ENCODE measurements around the gene MPC1L.

- TF ChIP-seq POLR2A (IDR thresholded peaks at IDR 0.05; ENCODE audit: low read depth, low read length) (no peak), POLR2AphosphoS5 (IDR thresholded peaks at IDR 0.05; ENCODE audit: low read depth, low read length) (no peak)
Observed at GRCh38 chrX:40632199-40632598, 9.0 kb downstream of the MPC1L start.
